Activated CD8-positive, alpha-beta memory T cell treated with anti-CD3 and anti-CD28 coated beads, Interleukin-2, amount 10 ng/mL, durations not matched to agents 7 days and 5 days (primary cell): ENCODE data around the gene TPPP2. TPM values are rescaled to one million over a fixed set of nuclear protein-coding genes. Genes with fewer than 3 reads are reported as not detected.
A peak's percentile ranks its signal among the peaks of the same experiment; 100 is the strongest.

ENCODE experiments used
- ATAC-seq: fragments of 150-1000 bp; cut with Tn5 transposase; one replicate; pipeline ENCODE4 v1.10.0; 2021; ENCODE audit warnings: moderate library complexity
- CTCF ChIA-PET: fragments of 350-600 bp; sonication (Branson Sonifier 250); formaldehyde crosslinking; loops from one replicate; lab custom pipeline; 2021; ENCODE audit warnings: antibody characterized with exemption; lab: Charles Lee
- DNase-seq: peaks from one replicate; pipeline ENCODE4 v3.0.0-alpha.2; 2020
- H3K27ac Mint-ChIP-seq: one replicate; pipeline ENCODE4 v1.8.0; 2021; ENCODE audit warnings: mild to moderate bottlenecking, mixed read lengths
- H3K27me3 Mint-ChIP-seq: one replicate; pipeline ENCODE4 v1.8.0; 2021; ENCODE audit warnings: mixed read lengths
- H3K36me3 Mint-ChIP-seq: one replicate; pipeline ENCODE4 v1.8.0; 2021; ENCODE audit warnings: mild to moderate bottlenecking, mixed read lengths
- H3K4me1 Mint-ChIP-seq: one replicate; pipeline ENCODE4 v1.8.0; 2021; ENCODE audit warnings: mixed read lengths
- H3K4me3 Mint-ChIP-seq: one replicate; pipeline ENCODE4 v1.8.0; 2021; ENCODE audit warnings: mild to moderate bottlenecking, moderate library complexity, mixed read lengths
- H3K9me3 Mint-ChIP-seq: one replicate; pipeline ENCODE4 v1.8.0; 2022; ENCODE audit warnings: low read depth, mixed read lengths
- total RNA-seq, 2 experiments: library from RNA; stranded (reverse); gene quantifications; one replicate each; pipeline ENCODE4 v1.2.3, GENCODE V29; 2021

The TPPP2 gene
- total RNA-seq, 2 experiments from 2014 or later = not detected

GRCh38 chr14:21019366-21019765 is 10.7 kb upstream of the TPPP2 start:
- Mint-ChIP-seq H3K9me3 (no peaks in the 10 kb centered on the region), H3K4me3 (no peak overlapping the region), H3K36me3 (no peaks in the 10 kb centered on the region), H3K4me1 (peaks cover 6% of the 10 kb centered on the region), H3K27me3 (peaks cover 27% of the 10 kb centered on the region), H3K27ac (no peak overlapping the region)
- ATAC-seq (no peak), DNase-seq (no peak)
- CTCF ChIA-PET = interaction anchor here (0.9 to 11.2 kb wide), 6 partner anchors 11 to 85 kb away, joined by 3 to 170 read pairs (median 6); partner anchors contain the start of gene ZNF219

DNA sequence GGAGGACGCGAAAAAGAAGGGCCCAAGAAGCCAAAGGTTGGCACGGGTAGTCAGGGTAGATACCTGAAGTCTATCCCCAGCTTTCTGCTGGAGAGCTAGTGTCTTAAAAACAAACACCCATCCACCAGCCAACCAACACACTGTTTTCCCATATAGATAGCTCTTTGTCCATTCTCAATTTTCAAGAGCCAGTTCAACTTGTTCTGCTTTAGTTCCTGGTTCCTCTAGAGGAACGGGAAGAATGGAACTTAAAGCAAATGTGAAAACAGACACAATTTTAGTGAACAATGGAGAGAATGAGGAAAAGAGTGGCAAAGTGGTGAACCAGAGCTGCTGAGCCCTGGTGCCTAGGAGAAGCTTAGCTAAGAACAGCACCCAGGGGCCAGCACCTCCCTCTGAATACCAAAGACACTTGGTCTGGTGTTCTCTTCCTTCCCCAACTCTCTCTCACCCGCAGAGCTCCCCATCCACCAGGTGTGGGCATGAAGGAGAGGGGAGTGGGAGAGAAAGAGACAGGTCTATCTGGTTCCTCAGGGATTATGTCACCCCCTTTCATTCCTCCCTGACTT is 9.0 kb upstream of the TPPP2 start:
- DNase-seq = no peak
- H3K9me3 Mint-ChIP-seq = no peaks in the 10 kb centered on the region
- CTCF ChIA-PET = interaction anchor here (0.9 to 11.2 kb wide), 9 partner anchors 13 to 114 kb away, joined by 3 to 170 read pairs (median 5); partner anchors contain the start of genes TMEM253 and ZNF219
- ATAC-seq = no peak
- H3K27ac Mint-ChIP-seq = no peak overlapping the region
- H3K27me3 Mint-ChIP-seq = peaks cover 30% of the 10 kb centered on the region
- peaks cover 9% of the 10 kb centered on the region for H3K4me1 Mint-ChIP-seq
- no peaks in the 10 kb centered on the region for H3K36me3 Mint-ChIP-seq
- no peak overlapping the region for H3K4me3 Mint-ChIP-seq

- ATAC-seq (no peak), DNase-seq (no peak)
- Mint-ChIP-seq H3K27ac (no peak overlapping the region), H3K4me1 (peaks cover 9% of the 10 kb centered on the region), H3K4me3 (peak overlapping the region; percentile 3), H3K27me3 (peaks cover 39% of the 10 kb centered on the region), H3K36me3 (no peaks in the 10 kb centered on the region), H3K9me3 (no peaks in the 10 kb centered on the region)
- CTCF ChIA-PET = interaction anchor here (1.2 to 3.0 kb wide), 3 partner anchors 8 to 83 kb away, joined by 3 to 26 read pairs (median 4); no protein-coding TSS in a partner anchor
Observed at GRCh38 chr14:21022686-21023085, 7.3 kb upstream of the TPPP2 start.

DNA sequence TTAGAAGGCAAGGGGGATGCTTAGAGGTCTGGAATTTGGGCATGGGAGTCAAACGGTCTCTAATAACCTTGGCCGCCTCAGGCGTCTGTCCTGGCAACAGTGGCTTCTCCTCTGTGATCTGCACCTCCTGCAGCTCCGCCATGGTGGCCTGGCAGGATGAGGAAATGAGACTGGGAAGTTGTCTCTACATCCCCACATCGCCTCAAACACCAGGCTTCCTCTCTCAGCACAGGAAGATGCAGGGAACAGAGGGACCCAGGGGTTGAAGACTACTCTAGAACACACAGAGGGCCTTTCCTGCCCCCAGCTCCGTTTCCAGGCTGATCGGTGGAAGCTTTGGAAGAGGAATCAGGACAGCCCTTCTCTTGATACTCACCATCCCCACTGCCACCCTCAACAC is 6.8 kb upstream of the TPPP2 start:
- peaks cover 39% of the 10 kb centered on the region for H3K27me3 Mint-ChIP-seq
- DNase-seq = no peak
- peak overlapping the region; percentile 3 for H3K4me3 Mint-ChIP-seq
- no peaks in the 10 kb centered on the region for H3K9me3 Mint-ChIP-seq
- ATAC-seq = no peak
- H3K27ac Mint-ChIP-seq = no peak overlapping the region
- peaks cover 9% of the 10 kb centered on the region for H3K4me1 Mint-ChIP-seq
- CTCF ChIA-PET = interaction anchor here (1.2 to 3.0 kb wide), 3 partner anchors 8 to 82 kb away, joined by 3 to 26 read pairs (median 4); no protein-coding TSS in a partner anchor
- H3K36me3 Mint-ChIP-seq = no peaks in the 10 kb centered on the region

DNA sequence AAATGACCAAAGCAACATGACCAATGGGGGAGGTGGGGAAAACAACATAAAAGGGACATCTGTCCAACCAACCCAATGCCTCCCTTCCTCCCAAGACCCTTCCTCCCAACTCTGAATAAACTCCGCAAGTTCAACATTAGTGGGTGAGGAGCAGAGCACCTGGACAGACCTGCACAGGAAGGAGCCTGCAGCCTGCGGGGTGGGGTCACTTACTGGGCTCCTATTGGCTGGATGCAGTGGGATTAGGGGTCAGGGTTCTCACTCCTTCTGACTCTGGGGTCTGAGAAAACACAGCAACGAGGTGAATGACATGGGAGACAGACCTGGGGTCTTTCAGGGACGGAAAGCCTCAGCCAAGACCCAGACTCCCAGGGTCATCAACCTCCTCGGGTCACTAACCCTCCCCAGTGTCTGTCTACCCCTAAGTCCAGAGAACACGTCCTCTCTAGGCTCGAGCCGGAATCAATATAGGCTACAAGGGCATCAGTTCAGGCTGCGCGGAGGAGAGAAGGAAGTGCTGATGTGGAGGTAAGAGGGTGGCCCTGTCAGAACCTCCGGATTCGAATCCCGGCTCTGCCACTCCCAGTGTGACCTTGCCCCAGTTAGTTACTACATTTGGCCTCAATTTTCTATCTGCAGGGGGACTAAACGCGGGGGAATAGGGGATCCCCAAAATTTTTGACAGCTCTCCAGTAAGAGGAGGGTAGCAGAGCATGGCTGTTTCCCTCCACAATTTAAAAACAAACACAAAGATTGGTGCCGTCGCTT is 6.0 kb upstream of the TPPP2 start:
- no peak for DNase-seq
- peaks cover 39% of the 10 kb centered on the region for H3K27me3 Mint-ChIP-seq
- no peaks in the 10 kb centered on the region for H3K36me3 Mint-ChIP-seq
- H3K4me1 Mint-ChIP-seq = peaks cover 9% of the 10 kb centered on the region
- no peaks in the 10 kb centered on the region for H3K9me3 Mint-ChIP-seq
- no peak for ATAC-seq
- CTCF ChIA-PET = interaction anchor here (1.0 to 3.0 kb wide), 7 partner anchors 9 to 81 kb away, joined by 3 to 26 read pairs (median 3); no protein-coding TSS in a partner anchor
- H3K4me3 Mint-ChIP-seq = peak overlapping the region; percentile 55
- no peak overlapping the region for H3K27ac Mint-ChIP-seq

DNA sequence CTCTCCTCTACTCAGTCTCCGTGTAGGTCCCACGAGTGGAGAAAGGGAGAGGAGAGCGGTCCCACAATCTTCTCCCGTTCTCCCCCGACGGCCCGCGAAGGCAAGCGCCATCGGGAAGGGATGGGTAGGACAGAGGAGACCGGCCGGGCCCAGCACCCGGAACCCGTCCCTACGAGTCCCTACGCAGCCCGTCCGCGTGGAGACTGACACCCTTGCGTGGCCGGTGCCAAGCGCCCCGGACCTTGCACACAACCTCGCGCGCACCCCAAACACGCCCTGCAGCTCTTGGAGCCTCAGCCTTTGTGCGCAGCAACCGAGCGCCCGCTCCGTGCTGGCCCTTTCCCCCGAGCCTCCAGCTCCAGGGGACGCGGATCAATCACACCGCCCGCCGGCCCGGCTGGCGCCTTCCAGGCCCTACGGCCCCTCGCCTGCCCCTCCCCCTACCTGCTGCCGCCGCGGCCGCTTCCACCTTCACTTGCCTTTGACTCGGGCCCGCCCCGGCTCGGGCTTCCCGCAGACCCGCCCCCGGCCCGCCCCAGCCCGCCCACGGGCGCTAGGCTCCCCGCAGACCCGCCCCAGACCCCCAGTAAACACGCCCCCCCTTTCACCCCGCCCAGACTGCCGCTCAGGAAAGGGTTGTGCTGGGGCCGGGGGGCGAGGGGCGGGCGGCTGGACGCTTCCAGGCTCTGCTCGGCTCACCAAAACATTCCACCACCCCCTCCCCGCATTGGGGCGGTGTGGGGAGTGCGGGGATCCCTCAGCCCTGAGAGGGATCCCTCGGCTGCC is 5.2 kb upstream of the TPPP2 start, which contains the start of gene NDRG2:
TSS of gene NDRG2 (minus strand) at position 477 of the 786 bp plus-strand sequence. CDS start 1,746 bp downstream, outside the sequence.
- no peaks in the 10 kb centered on the region for H3K9me3 Mint-ChIP-seq
- no peaks in the 10 kb centered on the region for H3K36me3 Mint-ChIP-seq
- CTCF ChIA-PET = interaction anchor here (1.0 to 3.0 kb wide), 5 partner anchors 10 to 68 kb away, joined by 3 to 26 read pairs (median 3); no protein-coding TSS in a partner anchor
- peak; percentile 90 for ATAC-seq
- H3K4me1 Mint-ChIP-seq = peaks cover 9% of the 10 kb centered on the region
- DNase-seq = peak; percentile 74
- H3K4me3 Mint-ChIP-seq = peak within 1 kb of the TSS; percentile 68
- peaks cover 39% of the 10 kb centered on the region for H3K27me3 Mint-ChIP-seq
- no peak within 1 kb of the TSS for H3K27ac Mint-ChIP-seq

DNA sequence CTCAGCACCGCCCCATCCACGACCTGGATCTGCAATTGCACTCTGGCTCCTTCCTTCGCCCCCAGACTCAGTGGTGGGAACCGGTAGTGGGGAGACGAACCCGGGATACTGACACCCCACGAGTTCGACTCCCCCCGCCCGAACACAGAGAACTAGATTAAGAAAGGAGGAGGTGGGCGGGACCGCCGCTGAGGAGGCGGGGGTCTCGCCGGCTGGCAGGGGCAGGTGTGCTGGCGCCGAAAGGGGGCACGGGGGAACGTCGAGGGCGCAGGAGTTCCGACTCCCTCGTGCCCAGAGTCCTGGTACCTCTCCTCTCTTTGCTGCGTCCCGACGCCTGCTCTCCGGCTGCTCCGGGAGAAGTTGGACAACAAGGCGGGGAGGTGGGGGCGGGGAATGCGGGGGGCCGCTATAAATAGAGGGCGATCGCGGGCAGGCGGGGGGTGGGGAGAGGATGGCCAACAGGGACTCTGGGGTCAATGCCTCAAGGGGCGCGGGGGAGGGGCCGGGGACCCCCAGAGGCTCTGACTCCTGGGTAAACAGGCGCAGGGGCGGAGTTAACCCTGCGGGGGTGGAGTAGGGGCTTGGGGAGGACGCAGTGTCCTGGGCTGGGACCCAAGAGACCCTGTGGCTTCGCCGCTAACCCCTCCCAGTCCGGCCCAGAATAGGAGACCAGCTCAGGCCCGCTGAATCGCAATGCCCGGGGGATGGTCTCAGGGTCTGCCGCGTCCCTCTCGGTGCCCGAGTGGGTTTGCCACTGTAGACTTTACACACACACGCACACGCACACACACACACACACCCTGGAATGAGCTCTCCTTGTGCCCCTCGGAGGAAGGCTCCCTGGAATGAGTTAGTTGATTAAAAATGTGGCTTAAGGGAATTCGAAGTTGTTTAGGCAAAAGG is 4.4 kb upstream of the TPPP2 start:
- no peaks in the 10 kb centered on the region for H3K9me3 Mint-ChIP-seq
- no peak for ATAC-seq
- CTCF ChIA-PET = interaction anchor here (1.1 to 3.0 kb wide), 6 partner anchors 11 to 79 kb away, joined by 3 to 26 read pairs (median 4); no protein-coding TSS in a partner anchor
- H3K4me1 Mint-ChIP-seq = peaks cover 9% of the 10 kb centered on the region
- H3K27me3 Mint-ChIP-seq = peaks cover 41% of the 10 kb centered on the region
- DNase-seq = no peak
- no peak overlapping the region for H3K27ac Mint-ChIP-seq
- H3K4me3 Mint-ChIP-seq = peak overlapping the region; percentile 68
- H3K36me3 Mint-ChIP-seq = no peaks in the 10 kb centered on the region

DNA sequence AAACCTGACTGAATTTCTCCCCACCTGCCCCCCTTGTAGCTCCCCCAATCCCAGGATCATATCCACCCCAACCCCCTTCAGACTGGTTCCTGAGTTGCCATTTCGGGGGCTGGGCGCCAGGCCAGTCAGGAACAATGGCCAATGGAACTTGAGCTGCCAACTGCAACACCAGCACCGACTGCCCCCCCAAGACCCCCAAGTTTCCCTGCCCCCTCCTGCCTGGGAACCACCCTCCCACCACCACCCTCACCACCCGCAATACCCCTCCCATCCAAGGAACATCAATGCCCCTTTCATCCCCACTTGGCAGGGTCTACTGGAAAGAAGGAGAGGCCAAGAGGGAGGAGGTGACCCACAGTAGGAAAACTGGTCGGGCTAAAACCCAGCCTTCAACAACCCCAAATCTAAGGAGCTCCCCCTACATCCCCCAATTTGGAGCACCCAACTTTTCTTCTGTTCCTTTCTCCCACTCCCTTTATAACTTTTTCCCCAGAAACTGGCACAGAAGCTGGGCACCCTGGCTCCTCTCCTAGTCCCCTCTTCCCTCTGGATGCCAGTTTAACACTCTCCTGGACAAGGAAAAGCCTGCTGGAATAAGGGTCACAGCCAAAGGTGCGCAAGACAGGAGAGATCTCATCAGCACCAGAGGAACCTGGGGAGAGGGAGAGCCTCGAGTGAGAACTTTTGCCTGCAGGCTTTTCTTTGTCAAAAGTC is 3.6 kb upstream of the TPPP2 start:
- H3K27ac Mint-ChIP-seq = no peak overlapping the region
- CTCF ChIA-PET = interaction anchor here (0.8 to 1.7 kb wide), 4 partner anchors 12 to 78 kb away, joined by 3 to 5 read pairs (median 4); no protein-coding TSS in a partner anchor
- H3K36me3 Mint-ChIP-seq = no peaks in the 10 kb centered on the region
- no peaks in the 10 kb centered on the region for H3K9me3 Mint-ChIP-seq
- no peak overlapping the region for H3K4me3 Mint-ChIP-seq
- H3K27me3 Mint-ChIP-seq = peaks cover 40% of the 10 kb centered on the region
- ATAC-seq (no peak), DNase-seq (no peak)
- peaks cover 9% of the 10 kb centered on the region for H3K4me1 Mint-ChIP-seq

GRCh38 chr14:21026988-21027315 is 3.1 kb upstream of the TPPP2 start:
- no peak for ATAC-seq
- Mint-ChIP-seq H3K27ac (no peak overlapping the region), H3K4me3 (no peak overlapping the region), H3K4me1 (peaks cover 9% of the 10 kb centered on the region), H3K9me3 (no peaks in the 10 kb centered on the region), H3K36me3 (no peaks in the 10 kb centered on the region), H3K27me3 (peaks cover 38% of the 10 kb centered on the region)
- DNase-seq = no peak
- CTCF ChIA-PET = interaction anchor here (0.8 to 1.7 kb wide), 2 partner anchors 12 to 68 kb away, joined by 3 to 5 read pairs; no protein-coding TSS in a partner anchor

GRCh38 chr14:21030531-21030930 is 514 bp downstream of the TPPP2 start:
- no peak for ATAC-seq
- no peaks in the 10 kb centered on the region for H3K36me3 Mint-ChIP-seq
- no peaks in the 10 kb centered on the region for H3K4me1 Mint-ChIP-seq
- no peaks in the 10 kb centered on the region for H3K9me3 Mint-ChIP-seq
- no peak overlapping the region for H3K4me3 Mint-ChIP-seq
- DNase-seq = no peak
- H3K27ac Mint-ChIP-seq = no peak overlapping the region
- CTCF ChIA-PET = no interaction called here
- peaks cover 12% of the 10 kb centered on the region for H3K27me3 Mint-ChIP-seq

- no peaks in the 10 kb centered on the region for H3K36me3 Mint-ChIP-seq
Observed at GRCh38 chr14:21032326-21033132, 2.5 kb downstream of the TPPP2 start.

More at GRCh38 chr14:21032326-21033132, 2.5 kb downstream of the TPPP2 start:
- no peaks in the 10 kb centered on the region for H3K9me3 Mint-ChIP-seq
- no peak for ATAC-seq
- DNase-seq = no peak
- H3K27ac Mint-ChIP-seq = no peak overlapping the region
- peaks cover 2% of the 10 kb centered on the region for H3K27me3 Mint-ChIP-seq
- H3K4me3 Mint-ChIP-seq = no peak overlapping the region
- CTCF ChIA-PET = interaction anchor here (1.2 to 5.8 kb wide), 7 partner anchors 14 to 61 kb away, joined by 3 to 34 read pairs (median 5); no protein-coding TSS in a partner anchor
- H3K4me1 Mint-ChIP-seq = no peaks in the 10 kb centered on the region
